ENCODE results near the gene LY6G6C. TPM values are rescaled to one million over a fixed set of nuclear protein-coding genes. Genes with fewer than 3 reads are reported as not detected.
A peak's percentile ranks its signal among the peaks of the same experiment; 100 is the strongest.

Gene LY6G6C
- total RNA-seq, 1 donor from 2014 or later = not detected

DNA sequence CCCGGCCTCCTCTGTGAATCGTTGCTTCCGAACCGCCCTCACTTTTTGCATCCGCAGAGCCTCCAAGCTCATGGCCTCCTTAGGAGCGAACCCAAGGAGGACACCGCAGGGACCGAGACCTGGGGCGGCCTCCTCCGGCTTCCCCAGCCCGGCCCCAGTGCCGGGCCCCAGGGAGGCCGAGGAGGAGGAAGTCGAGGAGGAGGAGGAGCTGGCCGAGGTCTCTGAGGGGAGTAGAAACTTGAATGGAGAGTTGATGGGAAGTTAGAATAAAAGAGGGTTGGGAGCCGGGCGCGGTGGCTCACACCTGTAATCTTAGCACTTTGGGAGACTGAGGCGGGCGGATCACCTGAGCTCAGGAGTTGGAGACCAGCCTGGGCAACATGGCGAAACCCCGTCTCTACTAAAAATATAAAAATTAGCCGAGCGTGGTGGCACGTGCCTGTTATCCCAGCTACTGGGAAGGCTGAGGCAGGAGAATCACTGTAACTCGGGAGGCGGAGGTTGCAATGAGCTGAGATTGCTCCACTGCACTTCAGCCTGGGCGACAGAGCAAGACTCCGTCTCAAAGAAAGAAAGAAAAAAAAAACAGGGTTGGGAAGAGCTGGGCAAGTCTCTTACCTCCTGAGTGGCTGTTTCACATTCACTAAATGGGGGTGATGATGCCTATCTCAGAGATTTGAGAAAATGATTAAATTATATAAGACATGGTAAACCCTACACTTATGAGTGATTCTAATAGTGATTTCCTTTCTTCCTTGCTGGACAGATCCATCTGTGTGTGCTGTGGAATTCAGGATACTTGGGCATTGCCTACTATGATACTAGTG is 19.1 kb upstream of the LY6G6C start:
- peak; percentile 72 for DNase-seq
- intact Hi-C loops (cut with DNase I) = no loop called here
- Histone ChIP-seq H3K4me3 (peak overlapping the region; percentile 90), H3K9me3 (no peaks in the 10 kb centered on the region), H3K27me3 (ENCODE audit: low read depth) (no peaks in the 10 kb centered on the region), H3K4me1 (peaks cover 39% of the 10 kb centered on the region), H3K27ac (peak overlapping the region; percentile 76), H3K36me3 (peaks cover 4% of the 10 kb centered on the region)
- peak; percentile 7 for ATAC-seq
- TF ChIP-seq, protein P1, sequence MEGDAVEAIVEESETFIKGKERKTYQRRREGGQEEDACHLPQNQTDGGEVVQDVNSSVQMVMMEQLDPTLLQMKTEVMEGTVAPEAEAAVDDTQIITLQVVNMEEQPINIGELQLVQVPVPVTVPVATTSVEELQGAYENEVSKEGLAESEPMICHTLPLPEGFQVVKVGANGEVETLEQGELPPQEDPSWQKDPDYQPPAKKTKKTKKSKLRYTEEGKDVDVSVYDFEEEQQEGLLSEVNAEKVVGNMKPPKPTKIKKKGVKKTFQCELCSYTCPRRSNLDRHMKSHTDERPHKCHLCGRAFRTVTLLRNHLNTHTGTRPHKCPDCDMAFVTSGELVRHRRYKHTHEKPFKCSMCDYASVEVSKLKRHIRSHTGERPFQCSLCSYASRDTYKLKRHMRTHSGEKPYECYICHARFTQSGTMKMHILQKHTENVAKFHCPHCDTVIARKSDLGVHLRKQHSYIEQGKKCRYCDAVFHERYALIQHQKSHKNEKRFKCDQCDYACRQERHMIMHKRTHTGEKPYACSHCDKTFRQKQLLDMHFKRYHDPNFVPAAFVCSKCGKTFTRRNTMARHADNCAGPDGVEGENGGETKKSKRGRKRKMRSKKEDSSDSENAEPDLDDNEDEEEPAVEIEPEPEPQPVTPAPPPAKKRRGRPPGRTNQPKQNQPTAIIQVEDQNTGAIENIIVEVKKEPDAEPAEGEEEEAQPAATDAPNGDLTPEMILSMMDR (IDR thresholded peaks at IDR 0.05) = no peak

DNA sequence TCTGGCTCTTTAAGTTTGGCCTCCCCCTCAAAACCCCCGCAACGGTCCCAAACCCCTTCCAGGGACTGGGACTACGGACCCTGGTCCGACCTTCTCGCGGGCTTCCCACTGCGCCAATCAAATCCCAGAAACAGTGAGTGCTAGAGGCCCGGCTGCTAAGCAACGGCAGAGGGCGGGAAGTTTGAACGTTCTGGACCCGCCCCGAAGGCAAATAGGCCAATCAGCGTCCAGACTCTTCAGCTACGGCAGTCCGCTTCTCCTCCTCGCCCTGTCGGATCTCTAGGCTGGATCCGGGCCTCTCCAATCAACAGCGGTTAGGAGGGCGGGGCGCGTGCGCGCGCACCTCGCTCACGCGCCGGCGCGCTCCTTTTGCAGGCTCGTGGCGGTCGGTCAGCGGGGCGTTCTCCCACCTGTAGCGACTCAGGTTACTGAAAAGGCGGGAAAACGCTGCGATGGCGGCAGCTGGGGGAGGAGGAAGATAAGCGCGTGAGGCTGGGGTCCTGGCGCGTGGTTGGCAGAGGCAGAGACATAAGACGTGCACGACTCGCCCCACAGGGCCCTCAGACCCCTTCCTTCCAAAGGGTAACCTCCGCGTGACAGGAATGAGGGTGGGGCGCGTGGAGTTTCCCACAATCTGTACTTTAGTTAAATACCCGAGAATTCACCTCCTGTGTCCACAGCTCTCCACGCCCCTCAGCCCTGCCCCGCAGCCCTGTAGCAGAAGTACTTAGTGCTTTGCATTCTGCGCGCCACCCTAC is 18.3 kb upstream of the LY6G6C start, which contains the start of gene MSH5:
Gene MSH5, plus strand, starts transcription at position 367 of the 758 bp plus-strand sequence. CDS start 462 bp downstream, outside the sequence.
- Histone ChIP-seq H3K4me1 (peaks cover 39% of the 10 kb centered on the region), H3K4me3 (peak within 1 kb of the TSS; percentile 90), H3K9me3 (no peaks in the 10 kb centered on the region), H3K36me3 (peaks cover 4% of the 10 kb centered on the region), H3K27ac (peak within 1 kb of the TSS; percentile 93), H3K27me3 (ENCODE audit: low read depth) (no peaks in the 10 kb centered on the region)
- intact Hi-C loops (cut with DNase I) = loop anchor here (10.0 kb wide), 1 partner anchor 95 kb away; no protein-coding TSS in a partner anchor
- TF ChIP-seq, protein P1 (IDR thresholded peaks at IDR 0.05) = no peak
- peak; percentile 92 to 96 for ATAC-seq
- peak; percentile 98 for DNase-seq

DNA sequence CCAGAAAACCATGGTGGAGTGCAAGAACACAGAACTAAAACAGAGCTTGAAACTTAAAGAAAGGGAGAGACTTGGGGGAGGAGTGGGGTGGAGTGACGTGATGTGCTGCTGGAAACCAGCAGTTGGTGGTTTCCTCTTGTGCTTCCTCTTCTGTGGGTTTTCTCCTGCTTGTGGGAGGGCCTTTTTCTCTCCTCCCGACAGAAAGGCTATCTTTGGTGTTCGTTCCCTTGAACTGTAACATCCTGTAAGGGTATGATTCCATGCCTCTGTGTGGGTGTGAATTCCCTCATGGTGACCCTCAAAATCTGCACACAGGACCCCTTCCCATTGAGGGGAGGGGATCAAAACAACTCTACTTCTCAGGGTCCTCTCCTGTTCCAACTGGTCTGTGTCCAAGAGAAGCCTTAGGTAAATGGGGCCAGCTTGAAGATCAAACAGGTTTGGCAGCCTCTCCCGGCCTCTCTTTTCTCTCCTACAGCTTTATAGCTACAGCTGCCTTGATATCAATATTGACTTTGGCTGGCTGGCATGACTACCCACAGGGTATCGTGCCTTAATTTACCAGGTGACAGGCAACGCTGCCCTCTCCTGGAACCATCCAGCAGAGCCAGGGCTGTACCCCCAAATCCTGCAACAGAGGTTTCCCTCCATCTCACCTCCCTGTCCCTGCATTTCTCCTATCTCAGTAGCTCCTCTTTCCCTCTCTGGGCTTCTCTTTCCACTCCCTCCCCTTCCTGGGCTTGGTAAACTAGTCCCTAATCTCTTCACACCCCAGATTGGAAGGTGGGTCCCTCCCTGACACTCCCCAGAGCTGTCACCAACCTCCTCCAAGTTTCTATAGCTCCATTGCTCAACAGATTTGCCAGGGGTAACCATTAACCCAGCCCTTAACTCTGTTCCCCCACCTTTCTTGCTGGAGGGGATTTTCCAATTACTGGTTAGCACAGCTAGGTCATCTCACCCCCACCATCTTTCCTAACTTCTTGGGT is 16.7 kb upstream of the LY6G6C start:
- TF ChIP-seq, protein P1 (IDR thresholded peaks at IDR 0.05) = peak; percentile 13
- intact Hi-C loops (cut with DNase I) = loop anchor here (10.0 kb wide), 1 partner anchor 97 kb away; no protein-coding TSS in a partner anchor
- H3K4me1 ChIP-seq = peaks cover 55% of the 10 kb centered on the region
- no peaks in the 10 kb centered on the region for H3K9me3 ChIP-seq
- H3K27ac ChIP-seq = peak overlapping the region; percentile 93
- no peaks in the 10 kb centered on the region for H3K27me3 ChIP-seq (ENCODE audit: low read depth)
- H3K36me3 ChIP-seq = peaks cover 15% of the 10 kb centered on the region
- DNase-seq = peak; percentile 75
- peak; percentile 11 to 47 for ATAC-seq
- peak overlapping the region; percentile 86 for H3K4me3 ChIP-seq

DNA sequence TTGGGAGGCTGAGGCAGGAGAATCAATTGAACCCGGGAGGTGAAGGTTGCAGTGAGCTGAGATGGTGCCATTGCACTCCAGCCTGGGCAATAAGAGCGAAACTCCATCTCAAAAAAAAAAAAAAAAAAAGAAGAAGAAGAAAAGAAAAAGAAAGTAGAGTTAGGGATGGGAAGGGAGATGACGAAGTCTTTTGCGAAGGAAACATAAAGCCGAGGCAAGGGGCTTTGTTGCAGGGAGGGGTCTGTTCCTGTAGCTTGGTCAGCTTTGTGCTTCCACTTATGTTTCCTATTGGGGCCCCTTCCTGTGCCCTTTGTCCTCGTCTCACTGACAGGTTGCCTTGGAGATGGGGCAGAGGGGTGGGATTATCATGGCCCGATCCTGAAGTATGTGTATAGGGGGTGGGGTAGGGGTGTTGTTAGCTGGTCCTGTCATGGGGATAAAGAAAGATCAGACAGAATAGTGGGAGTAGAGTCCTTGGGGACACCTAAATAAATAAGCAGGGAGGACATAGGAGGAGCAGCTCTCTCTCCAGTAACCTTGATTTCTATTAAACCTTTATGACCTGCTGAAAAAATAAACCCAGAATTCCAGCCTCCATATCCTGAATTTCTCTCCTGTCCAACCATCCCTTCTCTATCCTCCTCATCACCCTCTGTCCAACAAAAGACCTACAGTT is 15.9 kb upstream of the LY6G6C start:
- TF ChIP-seq, protein P1 (IDR thresholded peaks at IDR 0.05) = no peak
- peaks cover 63% of the 10 kb centered on the region for H3K4me1 ChIP-seq
- intact Hi-C loops (cut with DNase I) = loop anchor here (10.0 kb wide), 1 partner anchor 97 kb away; no protein-coding TSS in a partner anchor
- DNase-seq = no peak
- peak overlapping the region; percentile 93 for H3K27ac ChIP-seq
- H3K4me3 ChIP-seq = peak overlapping the region; percentile 86
- ATAC-seq = no peak
- H3K27me3 ChIP-seq (ENCODE audit: low read depth) = no peaks in the 10 kb centered on the region
- H3K36me3 ChIP-seq = peaks cover 23% of the 10 kb centered on the region
- H3K9me3 ChIP-seq = no peaks in the 10 kb centered on the region
